ENCODE measurements around the gene ATG16L1. TPM values are rescaled to one million over a fixed set of nuclear protein-coding genes. Genes with fewer than 3 reads are reported as not detected.

The ATG16L1 gene
- total and polyA plus RNA-seq, 9 of the 15 experiments (the other 6 are each of a cell fraction or from before 2014, with no cell fraction given), result 6.4 to 21.3 (median 17.2) TPM

DNA sequence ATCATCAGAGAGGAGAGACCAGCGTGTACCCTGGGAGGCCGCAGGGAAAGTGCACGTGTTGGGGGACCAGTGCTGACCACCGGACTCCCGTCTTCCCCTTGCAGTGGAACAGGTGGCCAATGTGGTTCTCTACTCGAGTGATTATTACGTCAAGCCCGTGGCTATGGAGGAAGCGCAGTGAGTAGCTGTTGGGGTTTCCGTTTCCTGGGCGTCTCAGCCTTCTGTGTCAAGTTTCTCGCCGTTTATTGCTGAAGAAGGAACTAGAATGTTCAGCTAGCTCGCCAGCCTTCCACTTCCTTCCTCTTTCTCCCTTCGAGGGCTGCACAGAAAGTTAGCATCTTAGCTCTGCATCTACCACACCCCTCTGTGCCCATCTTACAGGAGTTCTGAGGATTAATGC is 80.1 kb downstream of the ATG16L1 start:
- Histone ChIP-seq H3K36me3 (ENCODE audit: control insufficient read depth, insufficient read depth, low read length) (no peaks in the 10 kb centered on the region), H3K9ac (ENCODE audit: insufficient read depth in 1 of 2, low read depth in 2 of 2, low read length in 2 of 2) (no peak overlapping the region), H3K9me3 (replicated peaks; ENCODE audit: control insufficient read depth, insufficient read depth, low read depth, low read length) (no peaks in the 10 kb centered on the region), H2AFZ (ENCODE audit: low read depth, low read length) (peak overlapping the region; percentile 78), H3K4me1 (replicated peaks in 1 of 2; ENCODE audit: control insufficient read depth in 2 of 2, insufficient read depth in 2 of 2, low read length in 2 of 2) (peaks cover 0 to 21% of the 10 kb centered on the region in 2 experiments; a peak in 4 of 5 replicates), H3K9me1 (ENCODE audit: control insufficient read depth, insufficient read depth, low read length) (peaks cover 3% of the 10 kb centered on the region), H3K27me3 (ENCODE audit: control insufficient read depth in 2 of 2, insufficient read depth in 2 of 2, low read length in 2 of 2) (no peaks in the 10 kb centered on the region), H3K27ac (ENCODE audit: extremely low read depth, low read depth, low read length) (no peak overlapping the region), H3K4me3 (no peak overlapping the region), H3K4me2 (ENCODE audit: insufficient read depth, low read length) (peak overlapping the region; percentile 33; the same call in 1 of the 2 replicates), H3K79me2 (ENCODE audit: control insufficient read depth, insufficient read depth, low read length) (no peaks in the 10 kb centered on the region), H4K20me1 (replicated peaks; ENCODE audit: control insufficient read depth, insufficient read depth, low read length) (no peaks in the 10 kb centered on the region)
- 32% methylated on average over 15 of the region's 15 CpGs for whole genome bisulfite sequencing (ENCODE audit: insufficient coverage, low coverage, missing lambda C conversion rate)
- ChIA-PET POLR2A (interaction anchor here (0.6 to 1.1 kb wide), 2 partner anchors 10 to 1454 kb away, joined by 3 to 4 read pairs; no protein-coding TSS in a partner anchor), CTCF (ENCODE audit: low intra/inter-chr PET ratio) (no interaction called here)
- BruUV-seq (replicated peaks), result no TSS peak
- FAIRE-seq (no peak), DNase-seq (ENCODE audit: extremely low read depth in 1 of 4, low spot score in 3 of 4) (no peak), ATAC-seq (peak; percentile 26)
- intact Hi-C loops (cut with micrococcal nuclease) (no loop called here), in situ Hi-C loops (cut with MboI) (no loop called here)
- TF ChIP-seq NFATC3 (IDR thresholded peaks at IDR 0.05), result no peak
- peak; percentile 61 for TF ChIP-seq GABPA (tag; conservative IDR thresholded peaks at IDR 0.05; ENCODE audit: low read depth)
- no peak for TF ChIP-seq NFE2 (IDR thresholded peaks at IDR 0.05; ENCODE audit: low read depth)
- no peak for TF ChIP-seq MCM5 (IDR thresholded peaks at IDR 0.05; ENCODE audit: low read depth)
- TF ChIP-seq NCOA4 (IDR thresholded peaks at IDR 0.05; ENCODE audit: partially characterized antibody), result no peak
- TF ChIP-seq, protein P1, sequence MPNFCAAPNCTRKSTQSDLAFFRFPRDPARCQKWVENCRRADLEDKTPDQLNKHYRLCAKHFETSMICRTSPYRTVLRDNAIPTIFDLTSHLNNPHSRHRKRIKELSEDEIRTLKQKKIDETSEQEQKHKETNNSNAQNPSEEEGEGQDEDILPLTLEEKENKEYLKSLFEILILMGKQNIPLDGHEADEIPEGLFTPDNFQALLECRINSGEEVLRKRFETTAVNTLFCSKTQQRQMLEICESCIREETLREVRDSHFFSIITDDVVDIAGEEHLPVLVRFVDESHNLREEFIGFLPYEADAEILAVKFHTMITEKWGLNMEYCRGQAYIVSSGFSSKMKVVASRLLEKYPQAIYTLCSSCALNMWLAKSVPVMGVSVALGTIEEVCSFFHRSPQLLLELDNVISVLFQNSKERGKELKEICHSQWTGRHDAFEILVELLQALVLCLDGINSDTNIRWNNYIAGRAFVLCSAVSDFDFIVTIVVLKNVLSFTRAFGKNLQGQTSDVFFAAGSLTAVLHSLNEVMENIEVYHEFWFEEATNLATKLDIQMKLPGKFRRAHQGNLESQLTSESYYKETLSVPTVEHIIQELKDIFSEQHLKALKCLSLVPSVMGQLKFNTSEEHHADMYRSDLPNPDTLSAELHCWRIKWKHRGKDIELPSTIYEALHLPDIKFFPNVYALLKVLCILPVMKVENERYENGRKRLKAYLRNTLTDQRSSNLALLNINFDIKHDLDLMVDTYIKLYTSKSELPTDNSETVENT (CRISPR knock-in tag; IDR thresholded peaks at IDR 0.05), result no peak
- TF ChIP-seq SPI1 (IDR thresholded peaks at IDR 0.05; ENCODE audit: borderline replicate concordance, low read depth, low read length), result peak; percentile 79; the same call in 1 of the 2 replicates
- TF ChIP-seq ZNF766 (CRISPR knock-in tag; conservative IDR thresholded peaks at IDR 0.05), result no peak
- peak; percentile 38; the same call in 1 of the 2 replicates for TF ChIP-seq L3MBTL2 (IDR thresholded peaks at IDR 0.05)
- TF ChIP-seq ETV6 (IDR thresholded peaks at IDR 0.05; ENCODE audit: borderline replicate concordance in 1 of 2, low read depth in 2 of 2, low read length in 1 of 2), result peak; percentile 57 to 72; a peak in 2 of 4 replicates
- no peak for TF ChIP-seq ETV6 (CRISPR knock-in tag; IDR thresholded peaks at IDR 0.05; ENCODE audit: borderline replicate concordance)
- 0 out of 2 replicates have a peak, but pooled peaks have one; percentile 50 for TF ChIP-seq ZBTB40 (IDR thresholded peaks at IDR 0.05)
- no peak for TF ChIP-seq ZBTB40 (CRISPR knock-in tag; IDR thresholded peaks at IDR 0.05)

Measured in K562 (cell line).